HCT116 (cell line): ENCODE results near the gene TNS3.

ENCODE experiments used
- CEBPB ChIP-seq: IDR thresholded peaks from 2 replicates; pipeline ENCODE4 v1.6.1; 2012; ENCODE audit warnings: low read depth
- EZH2 ChIP-seq: fragments of 200-600 bp; sonication (generic); IDR thresholded peaks from 2 replicates; pipeline ENCODE4 v1.6.1; 2017; ENCODE audit warnings: antibody characterized with exemption, mixed run types
- JUND ChIP-seq: IDR thresholded peaks from 2 replicates; pipeline ENCODE4 v1.6.1; 2012
- POLR2A ChIP-seq: IDR thresholded peaks from 2 replicates; pipeline ENCODE4 v1.7.0; 2011; ENCODE audit warnings: borderline replicate concordance; ENCODE audit not compliant: insufficient read depth, insufficient read length; ENCODE audit errors: extremely low read depth
- POLR2AphosphoS5 ChIP-seq: IDR thresholded peaks from 2 replicates; pipeline ENCODE4 v1.6.1; 2011; ENCODE audit warnings: mild to moderate bottlenecking, low read depth, low read length, moderate library complexity
- RAD21 ChIP-seq: IDR thresholded peaks from 2 replicates; pipeline ENCODE4 v1.6.1; 2012; ENCODE audit warnings: low read depth, mild to moderate bottlenecking
- SP1 ChIP-seq: IDR thresholded peaks from 2 replicates; pipeline ENCODE4 v1.6.1; 2012; ENCODE audit warnings: low read depth
- TCF7L2 ChIP-seq: IDR thresholded peaks from 2 replicates; pipeline ENCODE4 v1.7.0; 2011; ENCODE audit warnings: borderline replicate concordance, inconsistent platforms; ENCODE audit not compliant: insufficient read depth, insufficient read length; ENCODE audit errors: extremely low read depth
- YY1 ChIP-seq: IDR thresholded peaks from 2 replicates; pipeline ENCODE4 v1.6.1; 2011; ENCODE audit warnings: low read length, low read depth, moderate library complexity, mild to moderate bottlenecking; ENCODE audit not compliant: insufficient replicate concordance; ENCODE audit errors: extremely low read depth
- ZFX ChIP-seq: fragments of 450-650 bp; IDR thresholded peaks from 2 replicates; pipeline ENCODE4 v1.6.1; 2017
- TF ChIP-seq, protein P1 (sequence below), 3 experiments: fragments of 200-600 bp in 1 of 3; sonication (generic) in 1 of 3; IDR thresholded peaks in 2 of 3; conservative IDR thresholded peaks in 1 of 3; 2 replicates each; pipeline ENCODE4 v1.5.1; 2012 to 2017; ENCODE audit warnings: low read depth in 2 of 3, low read length in 2 of 3, antibody characterized with exemption in 1 of 3, borderline replicate concordance in 1 of 3, control low read depth in 1 of 3, mild to moderate bottlenecking in 1 of 3, mixed read lengths in 1 of 3, mixed run types in 1 of 3, moderate library complexity in 1 of 3; ENCODE audit not compliant: insufficient read depth in 1 of 3
- TF ChIP-seq, protein P2 (sequence below): IDR thresholded peaks from 2 replicates; pipeline ENCODE4 v1.6.1; 2011; ENCODE audit warnings: mild to moderate bottlenecking, low read length, moderate library complexity; ENCODE audit not compliant: insufficient replicate concordance; ENCODE audit errors: extremely low read depth
- TF ChIP-seq, protein P3 (sequence below): IDR thresholded peaks from 2 replicates; pipeline ENCODE4 v1.6.1; 2012; ENCODE audit warnings: low read depth
- TF ChIP-seq, protein P4 (sequence below): IDR thresholded peaks from 2 replicates; pipeline ENCODE4 v1.6.1; 2012

DNA sequence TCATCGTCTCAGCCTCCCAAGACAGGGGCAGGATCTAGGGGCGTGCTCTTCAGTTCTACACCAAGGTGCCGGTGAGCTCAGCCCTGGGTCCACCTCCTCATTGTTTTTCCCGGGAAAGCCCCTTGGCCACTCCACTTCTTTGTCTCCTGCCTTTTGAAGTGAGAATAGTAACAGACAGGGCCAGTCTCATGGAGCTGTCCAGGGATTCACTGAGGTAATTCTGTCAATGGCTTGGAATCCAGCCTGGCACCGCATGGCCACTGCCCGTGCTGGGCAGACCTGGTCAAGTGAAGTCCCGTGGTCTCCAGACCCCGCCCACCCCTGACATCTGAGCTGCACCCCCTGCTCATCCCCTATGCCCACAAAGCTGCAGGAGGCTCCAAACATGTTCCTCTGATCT, 138.9 kb downstream of the TNS3 start:
- TF ChIP-seq, protein P1, sequence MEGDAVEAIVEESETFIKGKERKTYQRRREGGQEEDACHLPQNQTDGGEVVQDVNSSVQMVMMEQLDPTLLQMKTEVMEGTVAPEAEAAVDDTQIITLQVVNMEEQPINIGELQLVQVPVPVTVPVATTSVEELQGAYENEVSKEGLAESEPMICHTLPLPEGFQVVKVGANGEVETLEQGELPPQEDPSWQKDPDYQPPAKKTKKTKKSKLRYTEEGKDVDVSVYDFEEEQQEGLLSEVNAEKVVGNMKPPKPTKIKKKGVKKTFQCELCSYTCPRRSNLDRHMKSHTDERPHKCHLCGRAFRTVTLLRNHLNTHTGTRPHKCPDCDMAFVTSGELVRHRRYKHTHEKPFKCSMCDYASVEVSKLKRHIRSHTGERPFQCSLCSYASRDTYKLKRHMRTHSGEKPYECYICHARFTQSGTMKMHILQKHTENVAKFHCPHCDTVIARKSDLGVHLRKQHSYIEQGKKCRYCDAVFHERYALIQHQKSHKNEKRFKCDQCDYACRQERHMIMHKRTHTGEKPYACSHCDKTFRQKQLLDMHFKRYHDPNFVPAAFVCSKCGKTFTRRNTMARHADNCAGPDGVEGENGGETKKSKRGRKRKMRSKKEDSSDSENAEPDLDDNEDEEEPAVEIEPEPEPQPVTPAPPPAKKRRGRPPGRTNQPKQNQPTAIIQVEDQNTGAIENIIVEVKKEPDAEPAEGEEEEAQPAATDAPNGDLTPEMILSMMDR (IDR thresholded peaks at IDR 0.05 in 2 of 3, conservative IDR thresholded peaks at IDR 0.05 in 1 of 3; ENCODE audit: borderline replicate concordance in 1 of 3, insufficient read depth in 1 of 3, low read depth in 2 of 3, low read length in 2 of 3) = no peak
- TF ChIP-seq, protein P2, sequence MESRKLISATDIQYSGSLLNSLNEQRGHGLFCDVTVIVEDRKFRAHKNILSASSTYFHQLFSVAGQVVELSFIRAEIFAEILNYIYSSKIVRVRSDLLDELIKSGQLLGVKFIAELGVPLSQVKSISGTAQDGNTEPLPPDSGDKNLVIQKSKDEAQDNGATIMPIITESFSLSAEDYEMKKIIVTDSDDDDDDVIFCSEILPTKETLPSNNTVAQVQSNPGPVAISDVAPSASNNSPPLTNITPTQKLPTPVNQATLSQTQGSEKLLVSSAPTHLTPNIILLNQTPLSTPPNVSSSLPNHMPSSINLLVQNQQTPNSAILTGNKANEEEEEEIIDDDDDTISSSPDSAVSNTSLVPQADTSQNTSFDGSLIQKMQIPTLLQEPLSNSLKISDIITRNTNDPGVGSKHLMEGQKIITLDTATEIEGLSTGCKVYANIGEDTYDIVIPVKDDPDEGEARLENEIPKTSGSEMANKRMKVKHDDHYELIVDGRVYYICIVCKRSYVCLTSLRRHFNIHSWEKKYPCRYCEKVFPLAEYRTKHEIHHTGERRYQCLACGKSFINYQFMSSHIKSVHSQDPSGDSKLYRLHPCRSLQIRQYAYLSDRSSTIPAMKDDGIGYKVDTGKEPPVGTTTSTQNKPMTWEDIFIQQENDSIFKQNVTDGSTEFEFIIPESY = no peak
- no peak for TF ChIP-seq POLR2AphosphoS5
- no peak for TF ChIP-seq TCF7L2
- TF ChIP-seq SP1 = no peak
- no peak for TF ChIP-seq EZH2
- TF ChIP-seq POLR2A = no peak
- TF ChIP-seq CEBPB = no peak
- TF ChIP-seq, protein P3, sequence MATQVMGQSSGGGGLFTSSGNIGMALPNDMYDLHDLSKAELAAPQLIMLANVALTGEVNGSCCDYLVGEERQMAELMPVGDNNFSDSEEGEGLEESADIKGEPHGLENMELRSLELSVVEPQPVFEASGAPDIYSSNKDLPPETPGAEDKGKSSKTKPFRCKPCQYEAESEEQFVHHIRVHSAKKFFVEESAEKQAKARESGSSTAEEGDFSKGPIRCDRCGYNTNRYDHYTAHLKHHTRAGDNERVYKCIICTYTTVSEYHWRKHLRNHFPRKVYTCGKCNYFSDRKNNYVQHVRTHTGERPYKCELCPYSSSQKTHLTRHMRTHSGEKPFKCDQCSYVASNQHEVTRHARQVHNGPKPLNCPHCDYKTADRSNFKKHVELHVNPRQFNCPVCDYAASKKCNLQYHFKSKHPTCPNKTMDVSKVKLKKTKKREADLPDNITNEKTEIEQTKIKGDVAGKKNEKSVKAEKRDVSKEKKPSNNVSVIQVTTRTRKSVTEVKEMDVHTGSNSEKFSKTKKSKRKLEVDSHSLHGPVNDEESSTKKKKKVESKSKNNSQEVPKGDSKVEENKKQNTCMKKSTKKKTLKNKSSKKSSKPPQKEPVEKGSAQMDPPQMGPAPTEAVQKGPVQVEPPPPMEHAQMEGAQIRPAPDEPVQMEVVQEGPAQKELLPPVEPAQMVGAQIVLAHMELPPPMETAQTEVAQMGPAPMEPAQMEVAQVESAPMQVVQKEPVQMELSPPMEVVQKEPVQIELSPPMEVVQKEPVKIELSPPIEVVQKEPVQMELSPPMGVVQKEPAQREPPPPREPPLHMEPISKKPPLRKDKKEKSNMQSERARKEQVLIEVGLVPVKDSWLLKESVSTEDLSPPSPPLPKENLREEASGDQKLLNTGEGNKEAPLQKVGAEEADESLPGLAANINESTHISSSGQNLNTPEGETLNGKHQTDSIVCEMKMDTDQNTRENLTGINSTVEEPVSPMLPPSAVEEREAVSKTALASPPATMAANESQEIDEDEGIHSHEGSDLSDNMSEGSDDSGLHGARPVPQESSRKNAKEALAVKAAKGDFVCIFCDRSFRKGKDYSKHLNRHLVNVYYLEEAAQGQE = no peak
- TF ChIP-seq, protein P4, sequence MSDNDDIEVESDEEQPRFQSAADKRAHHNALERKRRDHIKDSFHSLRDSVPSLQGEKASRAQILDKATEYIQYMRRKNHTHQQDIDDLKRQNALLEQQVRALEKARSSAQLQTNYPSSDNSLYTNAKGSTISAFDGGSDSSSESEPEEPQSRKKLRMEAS = no peak
- TF ChIP-seq YY1 = no peak
- no peak for TF ChIP-seq ZFX
- no peak for TF ChIP-seq JUND
- TF ChIP-seq RAD21 = no peak
